ENCODE results near the gene MMUT.
"Not testable (repeated sequence)": the region's sequence is repeated elsewhere in the genome, so short reads cannot be mapped to it uniquely, and the experiment has no call there.

Gene MMUT

GRCh38 chr6:49499126-49499525 lies 36.1 kb upstream of the MMUT start:
- Histone ChIP-seq H3K79me1 (ENCODE audit: low read length) (no peaks in the 10 kb centered on the region), H4K8ac (ENCODE audit: low read depth, low read length) (no peak overlapping the region)
- WGBS (ENCODE audit: extremely low coverage, insufficient coverage, low lambda C conversion rate), result no CpG with 5 or more reads among the region's 1 CpG

GRCh38 chr6:49497304-49497703 lies 34.3 kb upstream of the MMUT start:
- Histone ChIP-seq H3K4me3 (ENCODE audit: low read length) (no peak overlapping the region), H3K27ac (ENCODE audit: low read depth, low read length) (no peak overlapping the region), H3K56ac (ENCODE audit: low read length) (no peak overlapping the region), H2AK5ac (ENCODE audit: low read length) (no peak overlapping the region), H3K36me3 (ENCODE audit: control insufficient read depth, insufficient read depth, low read length) (no peaks in the 10 kb centered on the region), H3K4me2 (ENCODE audit: low read length) (no peak overlapping the region), H3K27me3 (ENCODE audit: insufficient read depth, low read length, poor library complexity) (no peaks in the 10 kb centered on the region), H2BK5ac (ENCODE audit: low read length) (no peak overlapping the region), H3K23ac (ENCODE audit: low read length) (no peak overlapping the region), H2BK120ac (ENCODE audit: low read depth, low read length) (no peak overlapping the region), H3K9ac (ENCODE audit: low read length) (no peak overlapping the region), H3K4me1 (ENCODE audit: control insufficient read depth, low read depth, low read length) (no peaks in the 10 kb centered on the region), H4K5ac (ENCODE audit: low read length) (no peak overlapping the region), H3K79me1 (ENCODE audit: low read length) (no peaks in the 10 kb centered on the region), H4K8ac (ENCODE audit: low read depth, low read length) (no peak overlapping the region), H3K79me2 (ENCODE audit: control insufficient read depth, insufficient read depth, low read length) (no peaks in the 10 kb centered on the region), H3K18ac (ENCODE audit: low read length) (no peak overlapping the region), H3K4ac (ENCODE audit: low read depth, low read length) (no peak overlapping the region), H2BK15ac (replicated peaks; ENCODE audit: low read depth) (no peak overlapping the region)
- DNase-seq, result no peak
- WGBS (ENCODE audit: extremely low coverage, insufficient coverage, low lambda C conversion rate), result no CpG with 5 or more reads among the region's 3 CpGs

More at GRCh38 chr6:49499126-49499525, 36.1 kb upstream of the MMUT start:
- H3K79me2 ChIP-seq (ENCODE audit: control insufficient read depth, insufficient read depth, low read length), result no peaks in the 10 kb centered on the region
- no peak for DNase-seq
- H3K4ac ChIP-seq (ENCODE audit: low read depth, low read length), result no peak overlapping the region
- H3K56ac ChIP-seq (ENCODE audit: low read length), result no peak overlapping the region
- H2BK120ac ChIP-seq (ENCODE audit: low read depth, low read length), result no peak overlapping the region
- no peaks in the 10 kb centered on the region for H3K4me1 ChIP-seq (ENCODE audit: control insufficient read depth, low read depth, low read length)
- no peak overlapping the region for H3K23ac ChIP-seq (ENCODE audit: low read length)
- no peak overlapping the region for H2BK5ac ChIP-seq (ENCODE audit: low read length)
- no peak overlapping the region for H2BK15ac ChIP-seq (replicated peaks; ENCODE audit: low read depth)
- no peak overlapping the region for H3K4me3 ChIP-seq (ENCODE audit: low read length)
- no peaks in the 10 kb centered on the region for H3K27me3 ChIP-seq (ENCODE audit: insufficient read depth, low read length, poor library complexity)
- H3K9ac ChIP-seq (ENCODE audit: low read length), result no peak overlapping the region
- H4K5ac ChIP-seq (ENCODE audit: low read length), result no peak overlapping the region
- no peak overlapping the region for H3K18ac ChIP-seq (ENCODE audit: low read length)
- no peak overlapping the region for H3K27ac ChIP-seq (ENCODE audit: low read depth, low read length)
- no peak overlapping the region for H3K4me2 ChIP-seq (ENCODE audit: low read length)
- H3K36me3 ChIP-seq (ENCODE audit: control insufficient read depth, insufficient read depth, low read length), result no peaks in the 10 kb centered on the region
- no peak overlapping the region for H2AK5ac ChIP-seq (ENCODE audit: low read length)

GRCh38 chr6:49490633-49491032 lies 27.6 kb upstream of the MMUT start:
- Histone ChIP-seq H3K79me1 (ENCODE audit: low read length) (no peaks in the 10 kb centered on the region), H3K4me1 (ENCODE audit: control insufficient read depth, low read depth, low read length) (no peaks in the 10 kb centered on the region), H3K9ac (ENCODE audit: low read length) (no peak overlapping the region), H3K18ac (ENCODE audit: low read length) (no peak overlapping the region), H2BK15ac (replicated peaks; ENCODE audit: low read depth) (no peak overlapping the region), H2BK5ac (ENCODE audit: low read length) (no peak overlapping the region), H2AK5ac (ENCODE audit: low read length) (no peak overlapping the region), H3K4me2 (ENCODE audit: low read length) (no peak overlapping the region), H3K23ac (ENCODE audit: low read length) (no peak overlapping the region), H4K5ac (ENCODE audit: low read length) (no peak overlapping the region), H4K8ac (ENCODE audit: low read depth, low read length) (no peak overlapping the region), H3K4me3 (ENCODE audit: low read length) (no peak overlapping the region), H3K27ac (ENCODE audit: low read depth, low read length) (no peak overlapping the region), H3K79me2 (ENCODE audit: control insufficient read depth, insufficient read depth, low read length) (no peaks in the 10 kb centered on the region), H3K4ac (ENCODE audit: low read depth, low read length) (no peak overlapping the region), H2BK120ac (ENCODE audit: low read depth, low read length) (no peak overlapping the region), H3K27me3 (ENCODE audit: insufficient read depth, low read length, poor library complexity) (no peaks in the 10 kb centered on the region), H3K36me3 (ENCODE audit: control insufficient read depth, insufficient read depth, low read length) (no peaks in the 10 kb centered on the region), H3K56ac (ENCODE audit: low read length) (no peak overlapping the region)
- WGBS (ENCODE audit: extremely low coverage, insufficient coverage, low lambda C conversion rate), result no CpG with 5 or more reads among the region's 4 CpGs
- no peak for DNase-seq

GRCh38 chr6:49483380-49483779 lies 20.3 kb upstream of the MMUT start:
- DNase-seq; H3K18ac ChIP-seq (ENCODE audit: low read length); H4K5ac ChIP-seq (ENCODE audit: low read length); H3K9ac ChIP-seq (ENCODE audit: low read length); H3K79me1 ChIP-seq (ENCODE audit: low read length); H2BK120ac ChIP-seq (ENCODE audit: low read depth, low read length); H3K4ac ChIP-seq (ENCODE audit: low read depth, low read length); H3K36me3 ChIP-seq (ENCODE audit: control insufficient read depth, insufficient read depth, low read length); H3K4me1 ChIP-seq (ENCODE audit: control insufficient read depth, low read depth, low read length); H2AK5ac ChIP-seq (ENCODE audit: low read length); H3K27me3 ChIP-seq (ENCODE audit: insufficient read depth, low read length, poor library complexity); H3K4me3 ChIP-seq (ENCODE audit: low read length); H3K79me2 ChIP-seq (ENCODE audit: control insufficient read depth, insufficient read depth, low read length); H3K56ac ChIP-seq (ENCODE audit: low read length); H2BK15ac ChIP-seq (replicated peaks; ENCODE audit: low read depth); H3K27ac ChIP-seq (ENCODE audit: low read depth, low read length); H3K23ac ChIP-seq (ENCODE audit: low read length); H2BK5ac ChIP-seq (ENCODE audit: low read length); H4K8ac ChIP-seq (ENCODE audit: low read depth, low read length); H3K4me2 ChIP-seq (ENCODE audit: low read length): not testable (repeated sequence)
- no CpG with 5 or more reads among the region's 14 CpGs for WGBS (ENCODE audit: extremely low coverage, insufficient coverage, low lambda C conversion rate)

- H3K36me3 ChIP-seq (ENCODE audit: control insufficient read depth, insufficient read depth, low read length); H3K79me1 ChIP-seq (ENCODE audit: low read length); H3K23ac ChIP-seq (ENCODE audit: low read length): not testable (repeated sequence)
These were observed 18.8 kb upstream of the MMUT start for GRCh38 chr6:49481846-49482245.

GRCh38 chr6:49479308-49479970 lies 16.4 kb upstream of the MMUT start:
- Histone ChIP-seq H3K4me3 (ENCODE audit: low read length) (no peak overlapping the region), H2AK5ac (ENCODE audit: low read length) (no peak overlapping the region), H3K56ac (ENCODE audit: low read length) (no peak overlapping the region), H3K9ac (ENCODE audit: low read length) (no peak overlapping the region), H3K79me2 (ENCODE audit: control insufficient read depth, insufficient read depth, low read length) (no peaks in the 10 kb centered on the region), H3K4me1 (ENCODE audit: control insufficient read depth, low read depth, low read length) (no peaks in the 10 kb centered on the region), H4K8ac (ENCODE audit: low read depth, low read length) (no peak overlapping the region), H2BK5ac (ENCODE audit: low read length) (no peak overlapping the region), H2BK120ac (ENCODE audit: low read depth, low read length) (no peak overlapping the region), H3K27me3 (ENCODE audit: insufficient read depth, low read length, poor library complexity) (no peaks in the 10 kb centered on the region), H3K23ac (ENCODE audit: low read length) (no peak overlapping the region), H3K79me1 (ENCODE audit: low read length) (no peaks in the 10 kb centered on the region), H2BK15ac (replicated peaks; ENCODE audit: low read depth) (no peak overlapping the region), H4K5ac (ENCODE audit: low read length) (no peak overlapping the region), H3K4ac (ENCODE audit: low read depth, low read length) (no peak overlapping the region), H3K27ac (ENCODE audit: low read depth, low read length) (no peak overlapping the region), H3K4me2 (ENCODE audit: low read length) (no peak overlapping the region), H3K36me3 (ENCODE audit: control insufficient read depth, insufficient read depth, low read length) (no peaks in the 10 kb centered on the region), H3K18ac (ENCODE audit: low read length) (no peak overlapping the region)
- no CpG with 5 or more reads among the region's 3 CpGs for WGBS (ENCODE audit: extremely low coverage, insufficient coverage, low lambda C conversion rate)
- DNase-seq, result no peak

More at GRCh38 chr6:49481846-49482245, 18.8 kb upstream of the MMUT start:
- not testable (repeated sequence) for H3K4me1 ChIP-seq (ENCODE audit: control insufficient read depth, low read depth, low read length); H3K27me3 ChIP-seq (ENCODE audit: insufficient read depth, low read length, poor library complexity); H2BK120ac ChIP-seq (ENCODE audit: low read depth, low read length); H2BK5ac ChIP-seq (ENCODE audit: low read length); H3K18ac ChIP-seq (ENCODE audit: low read length); H2BK15ac ChIP-seq (replicated peaks; ENCODE audit: low read depth); H3K4me2 ChIP-seq (ENCODE audit: low read length); H3K4me3 ChIP-seq (ENCODE audit: low read length); H4K5ac ChIP-seq (ENCODE audit: low read length); H4K8ac ChIP-seq (ENCODE audit: low read depth, low read length); H3K9ac ChIP-seq (ENCODE audit: low read length); DNase-seq; H3K56ac ChIP-seq (ENCODE audit: low read length); H2AK5ac ChIP-seq (ENCODE audit: low read length); H3K79me2 ChIP-seq (ENCODE audit: control insufficient read depth, insufficient read depth, low read length); H3K27ac ChIP-seq (ENCODE audit: low read depth, low read length); H3K4ac ChIP-seq (ENCODE audit: low read depth, low read length)
- no CpG with 5 or more reads among the region's 22 CpGs for WGBS (ENCODE audit: extremely low coverage, insufficient coverage, low lambda C conversion rate)

All from mesendoderm (in vitro differentiated cells).